Measurements from ENCODE around the gene KRT73.

Gene KRT73

GRCh38 chr12:52618216-52618615 lies at the start of gene KRT73:
KRT73 (minus strand) TSS chr12:52618559; CDS start chr12:52618524, 35 bp downstream.
- DNase-seq (ENCODE audit: low spot score): no peak

GRCh38 chr12:52667931-52668330 lies 49.6 kb upstream of the KRT73 start:
- DNase-seq (ENCODE audit: low spot score): no peak

DNA sequence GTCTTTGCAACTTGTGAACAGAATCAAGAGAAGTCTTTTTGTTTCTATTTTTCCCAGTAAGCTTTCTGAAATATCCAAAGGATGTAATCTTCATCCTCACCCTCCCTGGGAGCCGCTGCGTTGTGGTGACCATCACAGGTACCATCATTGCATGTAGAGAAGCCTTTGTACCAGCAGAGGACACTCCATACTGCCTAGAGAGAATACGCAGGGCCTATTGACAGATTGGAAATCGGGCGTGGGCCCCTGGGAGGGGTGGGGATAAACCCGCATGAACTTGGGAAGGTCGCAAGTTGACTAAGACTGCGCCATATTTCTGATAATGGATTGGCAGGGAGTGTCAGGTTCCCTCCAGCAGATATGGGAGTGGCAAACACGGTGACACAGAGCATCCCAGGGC lies 49.1 kb upstream of the KRT73 start:
- no peak for DNase-seq (ENCODE audit: low spot score)

GRCh38 chr12:52666471-52666870 lies 48.1 kb upstream of the KRT73 start:
- DNase-seq (ENCODE audit: low spot score): no peak

- no peak for DNase-seq (ENCODE audit: low spot score)
These were observed 45.1 kb upstream of the KRT73 start for GRCh38 chr12:52663420-52663819.

GRCh38 chr12:52662918-52663229 lies 44.5 kb upstream of the KRT73 start:
- no peak for DNase-seq (ENCODE audit: low spot score)

DNA sequence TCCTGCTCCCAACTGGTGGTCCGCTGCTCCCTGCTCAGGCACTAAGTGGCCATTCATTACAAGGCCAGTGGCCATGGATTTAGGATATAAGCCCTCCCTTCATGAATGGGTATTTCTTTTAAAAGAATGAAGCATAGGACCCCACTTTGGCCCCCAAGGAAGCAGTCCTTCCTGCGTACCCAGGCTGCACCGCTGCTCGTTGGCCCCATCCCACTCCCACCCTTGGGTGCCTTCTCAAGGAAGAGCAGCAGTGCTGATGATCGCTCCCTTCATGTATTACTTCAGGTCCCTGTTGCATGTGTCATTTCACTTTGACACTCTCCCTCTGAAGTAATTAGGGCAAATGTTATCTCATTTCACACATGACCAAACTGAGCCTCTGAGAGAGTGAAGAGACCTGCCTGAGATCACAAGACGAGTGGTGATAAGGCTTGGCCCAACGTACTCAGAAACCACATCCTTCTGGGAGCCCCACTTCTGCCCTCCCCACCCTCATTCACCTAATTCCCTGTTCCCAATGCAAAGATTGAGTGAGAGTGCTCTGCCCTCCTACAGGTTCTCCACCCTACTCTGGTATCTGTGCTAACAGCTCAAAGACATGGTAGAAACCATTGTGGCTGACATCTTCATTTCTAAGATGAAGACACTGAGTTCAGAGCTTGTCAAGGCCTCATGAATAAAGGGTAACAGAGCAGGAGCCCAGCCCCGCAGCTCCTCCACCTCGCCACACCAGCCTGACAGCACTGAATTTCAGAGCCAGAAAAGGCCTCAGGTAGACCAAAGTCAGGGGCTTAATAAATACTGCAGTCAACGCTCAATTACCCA lies 43.9 kb upstream of the KRT73 start:
- no peak for DNase-seq (ENCODE audit: low spot score)

DNA sequence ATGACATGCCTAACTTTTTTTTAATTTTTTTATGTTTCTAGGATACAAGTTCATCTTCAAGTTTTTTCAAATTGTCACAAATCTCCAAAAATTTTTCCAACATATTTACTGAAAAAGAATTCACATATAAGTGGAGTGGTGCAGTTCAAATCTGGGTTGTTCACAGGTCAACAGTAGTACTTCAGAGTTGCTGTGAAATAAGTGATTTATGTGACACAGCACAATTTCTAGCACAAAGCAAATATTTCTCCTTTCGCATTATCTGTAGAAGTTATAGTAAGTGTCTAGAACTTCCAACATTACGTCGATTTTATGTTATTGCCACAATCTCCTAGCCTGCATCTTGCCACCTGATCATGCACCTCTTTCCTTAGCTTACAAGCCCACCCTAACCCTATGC lies 43.3 kb upstream of the KRT73 start:
- DNase-seq (ENCODE audit: low spot score): no peak

DNA sequence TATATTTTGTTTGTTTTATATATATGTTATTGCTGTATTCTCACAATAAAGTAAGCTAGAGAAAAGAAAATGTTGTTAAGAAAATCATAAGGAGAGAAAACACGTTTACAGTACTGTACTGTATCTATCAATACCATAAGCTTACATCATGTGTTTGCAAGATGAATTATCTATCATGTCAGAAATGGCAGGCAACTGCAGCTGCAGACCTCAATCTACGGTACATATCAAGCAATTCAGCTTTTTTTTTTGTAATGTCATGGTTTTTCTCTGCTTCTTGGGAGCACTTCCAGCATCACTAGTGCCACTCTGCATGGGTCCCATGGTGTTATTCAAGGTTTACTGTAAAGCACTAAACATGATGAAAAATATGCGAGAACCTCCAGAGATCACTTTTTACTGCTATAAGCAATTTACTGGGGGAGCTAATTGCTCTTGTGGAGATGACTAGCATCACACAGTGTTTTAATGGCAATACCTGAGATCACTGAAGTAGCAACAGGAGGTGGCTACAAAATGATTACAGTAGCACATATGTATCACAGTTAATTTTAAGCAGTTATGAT lies 42.7 kb upstream of the KRT73 start:
- no peak for DNase-seq (ENCODE audit: low spot score)

- no peak for DNase-seq (ENCODE audit: low spot score)
These were observed 41.6 kb upstream of the KRT73 start for GRCh38 chr12:52659951-52660350.

DNA sequence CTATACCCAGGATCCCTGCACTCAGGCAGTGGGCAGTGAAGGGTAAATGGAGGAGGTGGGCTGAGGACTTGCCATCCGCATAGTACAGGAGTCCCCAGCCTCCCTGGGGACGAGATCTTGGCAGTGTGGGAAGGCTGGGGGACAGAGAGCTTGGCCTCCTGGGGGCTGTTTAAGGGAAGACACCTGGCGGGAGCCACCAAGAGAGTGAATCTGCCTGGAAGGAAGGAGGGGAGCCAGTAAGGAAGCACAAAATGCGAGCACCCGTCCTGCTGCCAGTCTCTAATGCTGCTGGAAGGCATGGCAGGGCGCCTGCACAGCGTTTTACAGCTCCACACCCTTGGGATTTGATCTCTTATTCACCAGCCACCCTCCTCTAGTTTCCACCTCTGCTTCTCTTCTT lies 41.0 kb upstream of the KRT73 start:
- DNase-seq (ENCODE audit: low spot score): no peak

- DNase-seq (ENCODE audit: low spot score): no peak
These were observed 39.8 kb upstream of the KRT73 start for GRCh38 chr12:52658196-52658595.

- DNase-seq (ENCODE audit: low spot score): no peak
These were observed 39.0 kb upstream of the KRT73 start for GRCh38 chr12:52657250-52657902.

DNA sequence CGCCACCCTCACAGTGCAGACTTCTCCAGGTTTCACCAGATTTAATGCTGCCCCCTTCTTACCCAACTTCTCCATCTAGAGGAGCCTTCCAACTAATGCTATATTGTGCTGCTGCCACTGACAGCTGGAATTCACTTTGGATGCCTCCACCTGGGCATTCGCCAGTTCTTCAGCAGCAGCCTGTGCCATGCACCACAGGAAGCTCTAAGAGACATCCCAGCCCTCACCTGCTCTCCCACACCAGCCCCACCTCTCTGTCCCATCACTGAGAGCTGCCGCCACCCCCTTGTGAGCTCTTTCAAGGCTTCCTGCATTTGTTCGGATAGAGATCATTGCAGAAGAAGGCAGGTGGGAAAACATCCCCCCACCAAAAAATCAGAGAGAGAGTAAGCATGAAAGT lies 38.3 kb upstream of the KRT73 start:
- no peak for DNase-seq (ENCODE audit: low spot score)

- no peak for DNase-seq (ENCODE audit: low spot score)
These were observed 37.4 kb upstream of the KRT73 start for GRCh38 chr12:52655720-52656124.

DNA sequence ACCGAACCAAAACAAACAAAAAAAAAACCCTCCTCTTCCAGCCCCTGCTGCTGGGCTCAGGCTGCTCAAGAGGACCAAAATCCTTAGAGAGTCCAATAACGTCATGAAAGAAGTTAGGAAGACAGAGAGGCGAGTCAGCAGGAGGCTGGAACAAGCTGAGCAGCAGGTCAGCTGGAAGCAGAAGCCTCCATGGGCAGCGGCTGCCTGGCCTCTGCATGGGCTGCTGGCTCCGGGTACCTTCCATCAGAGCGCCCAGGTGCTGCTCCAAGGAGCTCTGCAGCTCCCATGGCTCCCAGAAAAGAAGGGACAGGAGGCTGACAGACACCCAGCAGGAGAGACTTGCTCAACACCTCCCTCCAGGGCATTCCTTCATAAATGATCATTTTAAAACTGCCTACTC lies 36.9 kb upstream of the KRT73 start:
- no peak for DNase-seq (ENCODE audit: low spot score)

DNA sequence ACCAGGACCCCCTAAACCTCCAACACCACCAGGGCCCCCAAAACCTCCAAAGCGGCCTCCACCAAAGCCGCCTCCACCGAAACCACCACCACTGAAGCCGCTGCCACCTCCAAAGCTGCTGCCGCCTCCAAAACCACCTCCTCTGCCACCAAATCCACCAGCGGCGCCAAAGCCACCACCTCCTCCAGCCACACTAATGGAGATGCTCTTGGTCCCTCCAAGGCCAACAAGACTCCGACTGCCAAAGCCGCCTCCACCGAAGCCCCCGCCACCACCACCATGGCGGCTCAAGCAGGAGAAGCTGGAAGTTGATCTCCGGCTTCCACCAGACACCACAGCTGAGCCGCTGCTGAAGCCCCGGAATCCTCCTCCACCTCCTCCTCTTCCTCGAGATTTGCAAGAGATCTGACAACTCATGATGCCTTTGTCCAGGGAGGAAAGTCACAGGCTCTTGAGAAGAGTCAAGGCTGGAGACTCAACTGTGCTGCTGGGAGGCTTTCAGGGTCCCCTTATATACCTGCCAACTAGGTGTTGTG lies 33.4 kb upstream of the KRT73 start, which contains the start of gene KRT2:
KRT2 (minus strand) TSS at position 486 of the 536 bp plus-strand sequence; CDS start at position 417, 69 bp downstream.
- no peak for DNase-seq (ENCODE audit: low spot score)

- DNase-seq (ENCODE audit: low spot score): no peak
These were observed 32.2 kb upstream of the KRT73 start for GRCh38 chr12:52650520-52651081.

DNA sequence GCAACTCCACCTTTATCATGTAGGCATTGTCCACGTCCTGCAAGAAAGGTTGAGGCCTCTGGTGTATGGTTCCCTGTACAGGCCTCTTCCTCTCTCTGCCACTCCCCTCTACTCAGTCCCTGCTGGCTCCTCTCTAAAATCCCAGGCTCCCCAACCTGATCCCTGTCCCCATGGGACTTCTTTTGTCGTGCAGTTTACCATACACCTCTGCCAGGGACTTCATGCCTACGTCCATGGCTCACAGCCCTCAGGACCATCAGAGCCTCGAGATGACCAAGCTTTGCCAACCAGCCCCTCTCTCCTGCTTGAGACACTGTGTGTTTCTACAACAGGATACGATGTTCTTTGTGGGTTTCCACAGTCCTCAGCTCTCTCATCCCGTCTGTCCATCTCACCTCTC lies 30.7 kb upstream of the KRT73 start:
- no peak for DNase-seq (ENCODE audit: low spot score)

DNA sequence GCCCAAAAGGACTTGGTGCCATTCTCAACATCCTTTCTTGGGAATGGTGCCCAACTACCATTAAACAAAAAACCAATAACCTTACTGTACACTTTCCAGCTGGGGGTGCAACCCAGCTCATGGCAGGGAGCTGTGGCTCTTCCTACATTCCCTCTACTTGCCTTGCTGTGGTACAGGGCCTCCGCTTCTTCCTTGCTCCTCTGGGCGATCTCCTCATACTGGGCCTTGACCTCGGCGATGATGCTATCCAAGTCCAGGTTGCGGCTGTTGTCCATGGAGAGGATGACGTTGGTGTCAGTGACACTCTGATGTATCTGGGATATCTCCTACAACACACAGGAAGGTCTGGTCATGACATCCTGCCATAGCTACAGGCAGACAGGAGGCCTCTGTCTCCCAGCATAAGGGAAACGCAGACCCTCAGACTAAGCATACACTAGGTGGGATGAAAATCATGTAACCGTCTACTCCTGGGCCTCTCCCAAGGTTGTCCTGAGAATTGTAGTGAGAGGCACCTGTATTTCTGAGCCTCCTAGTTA lies 29.7 kb upstream of the KRT73 start:
- DNase-seq (ENCODE audit: low spot score): no peak

DNA sequence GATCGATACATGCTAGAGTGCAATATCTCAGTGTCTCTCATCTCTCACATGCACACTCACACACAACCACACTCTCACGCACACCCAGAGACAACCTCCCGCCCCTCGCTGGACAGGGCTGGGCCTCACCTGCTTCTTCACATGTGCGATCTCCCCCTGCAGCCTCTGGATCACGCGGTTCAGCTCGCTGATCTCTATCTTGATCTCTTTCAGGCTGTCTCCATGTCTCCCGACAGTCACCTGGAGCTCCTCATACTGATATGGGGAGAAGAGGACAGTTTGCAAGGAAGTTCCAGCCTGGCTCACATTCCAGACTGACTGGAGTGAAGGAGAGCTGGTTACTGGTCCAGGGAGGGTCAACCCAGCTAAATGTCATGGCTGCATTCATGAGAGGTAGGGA lies 29.2 kb upstream of the KRT73 start:
- no peak for DNase-seq (ENCODE audit: low spot score)

DNA sequence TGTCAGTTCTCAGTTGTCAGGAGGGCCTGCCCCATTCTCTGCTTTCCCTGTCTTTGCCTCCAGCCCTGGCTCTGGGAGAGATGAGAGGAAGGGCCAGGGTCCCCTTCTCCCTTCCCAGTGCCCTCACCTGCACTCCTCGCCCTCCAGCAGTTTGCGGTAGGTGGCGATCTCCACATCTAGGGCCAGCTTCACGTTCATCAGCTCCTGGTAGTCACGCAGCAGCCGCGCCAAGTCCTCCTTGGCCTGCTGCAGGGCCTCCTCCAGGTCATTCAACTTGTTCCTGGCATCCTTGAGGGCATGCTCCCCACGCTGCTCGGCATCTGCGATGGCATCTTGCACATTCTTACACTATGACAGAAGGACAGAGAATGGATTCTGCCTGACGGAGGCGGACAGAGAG lies 28.3 kb upstream of the KRT73 start:
- DNase-seq (ENCODE audit: low spot score): no peak

- no peak for DNase-seq (ENCODE audit: low spot score)
These were observed 27.6 kb upstream of the KRT73 start for GRCh38 chr12:52645982-52646381.

Data from putamen (tissue), 1 donor.